Measurements from ENCODE around the gene PHF14. TPM values are rescaled to one million over a fixed set of nuclear protein-coding genes. Genes with fewer than 3 reads are reported as not detected.

PHF14 gene
- total RNA-seq, 1 donor from 2014 or later, result 23.1 TPM

DNA sequence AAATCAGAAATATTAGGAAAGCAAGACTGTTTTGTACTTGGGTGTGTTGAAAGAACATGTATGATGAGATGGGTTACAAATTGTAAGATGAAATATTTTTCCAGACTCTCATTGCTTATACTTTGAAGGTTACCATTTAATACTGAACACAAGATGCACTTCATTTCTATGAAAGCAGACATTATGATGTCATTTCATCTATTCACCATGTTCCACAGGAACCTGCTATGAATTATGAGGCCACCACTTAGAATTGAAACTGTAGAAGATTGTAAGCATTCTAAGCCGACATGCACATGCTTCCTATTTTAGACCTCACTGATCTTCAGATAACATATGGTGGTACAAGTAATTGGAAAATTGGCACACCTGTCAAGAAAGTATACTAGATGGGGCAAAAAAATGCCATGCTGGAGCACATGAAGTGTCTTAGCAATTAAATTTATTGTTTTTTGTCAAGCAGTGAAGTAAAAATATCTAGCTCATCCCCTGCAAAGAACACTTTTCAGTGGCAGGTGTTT lies 195.0 kb downstream of the PHF14 start:
- Mint-ChIP-seq H3K9me3 (ENCODE audit: low read depth) (no peaks in the 10 kb centered on the region), H3K27ac (ENCODE audit: unreplicated experiment) (no peak overlapping the region), H3K4me1 (ENCODE audit: low read depth) (no peaks in the 10 kb centered on the region), H3K36me3 (ENCODE audit: low read depth) (peaks cover 3% of the 10 kb centered on the region), H3K27me3 (ENCODE audit: low read depth) (no peaks in the 10 kb centered on the region), H3K4me3 (ENCODE audit: unreplicated experiment) (no peak overlapping the region)
- TF ChIP-seq CTCF (IDR thresholded peaks at IDR 0.05), result no peak
- DNase-seq (ENCODE audit: low spot score), result no peak

GRCh38 chr7:11170175-11170574 lies 196.5 kb downstream of the PHF14 start:
- Mint-ChIP-seq H3K27me3 (ENCODE audit: low read depth) (no peaks in the 10 kb centered on the region), H3K9me3 (ENCODE audit: low read depth) (no peaks in the 10 kb centered on the region), H3K27ac (ENCODE audit: unreplicated experiment) (no peak overlapping the region), H3K36me3 (ENCODE audit: low read depth) (peaks cover 3% of the 10 kb centered on the region), H3K4me1 (ENCODE audit: low read depth) (no peaks in the 10 kb centered on the region), H3K4me3 (ENCODE audit: unreplicated experiment) (no peak overlapping the region)
- no peak for DNase-seq (ENCODE audit: low spot score)
- no peak for TF ChIP-seq CTCF (IDR thresholded peaks at IDR 0.05)

DNA sequence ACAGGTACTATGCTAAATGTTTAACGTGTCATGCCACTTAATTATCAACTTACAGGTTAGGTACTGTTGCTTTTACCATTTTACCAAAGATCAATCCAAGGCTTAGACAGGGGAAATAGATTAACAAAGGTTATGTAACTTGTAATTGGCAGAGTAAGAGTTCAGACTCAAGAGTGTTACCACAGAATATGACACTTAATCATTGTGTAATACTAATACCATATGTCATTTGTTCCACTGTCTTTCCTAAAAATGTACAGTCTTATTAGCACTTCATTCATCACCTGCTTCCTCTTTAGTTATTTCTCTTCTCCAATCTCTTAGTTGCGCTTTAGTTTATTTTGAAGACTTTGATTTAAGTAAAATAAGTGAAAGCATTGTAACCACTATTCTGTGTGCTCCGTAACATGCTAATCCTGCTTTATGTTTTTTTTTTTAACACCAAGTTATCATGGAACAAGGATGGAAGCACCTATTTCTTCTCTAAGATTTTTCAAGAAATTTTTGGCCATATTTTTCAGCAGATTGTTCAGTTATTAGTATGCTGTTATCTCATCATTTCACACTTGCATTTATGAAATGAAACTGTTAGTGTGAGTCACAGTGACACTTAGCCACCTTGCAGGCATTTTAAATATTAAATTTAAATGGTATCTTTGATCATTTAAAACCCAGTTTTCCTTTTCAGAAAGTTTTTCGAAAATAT lies 197.3 kb downstream of the PHF14 start:
- DNase-seq (ENCODE audit: low spot score), result no peak
- Mint-ChIP-seq H3K27me3 (ENCODE audit: low read depth) (no peaks in the 10 kb centered on the region), H3K4me3 (ENCODE audit: unreplicated experiment) (no peak overlapping the region), H3K9me3 (ENCODE audit: low read depth) (no peaks in the 10 kb centered on the region), H3K4me1 (ENCODE audit: low read depth) (no peaks in the 10 kb centered on the region), H3K36me3 (ENCODE audit: low read depth) (peaks cover 3% of the 10 kb centered on the region), H3K27ac (ENCODE audit: unreplicated experiment) (no peak overlapping the region)
- TF ChIP-seq CTCF (IDR thresholded peaks at IDR 0.05), result no peak

GRCh38 chr7:11171569-11172192 lies 198.0 kb downstream of the PHF14 start:
- DNase-seq (ENCODE audit: low spot score), result no peak
- TF ChIP-seq CTCF (IDR thresholded peaks at IDR 0.05), result no peak
- no peaks in the 10 kb centered on the region for H3K27me3 Mint-ChIP-seq (ENCODE audit: low read depth)
- H3K4me3 Mint-ChIP-seq (ENCODE audit: unreplicated experiment), result no peak overlapping the region
- no peak overlapping the region for H3K27ac Mint-ChIP-seq (ENCODE audit: unreplicated experiment)
- H3K9me3 Mint-ChIP-seq (ENCODE audit: low read depth), result no peaks in the 10 kb centered on the region
- peaks cover 3% of the 10 kb centered on the region for H3K36me3 Mint-ChIP-seq (ENCODE audit: low read depth)
- no peaks in the 10 kb centered on the region for H3K4me1 Mint-ChIP-seq (ENCODE audit: low read depth)

DNA sequence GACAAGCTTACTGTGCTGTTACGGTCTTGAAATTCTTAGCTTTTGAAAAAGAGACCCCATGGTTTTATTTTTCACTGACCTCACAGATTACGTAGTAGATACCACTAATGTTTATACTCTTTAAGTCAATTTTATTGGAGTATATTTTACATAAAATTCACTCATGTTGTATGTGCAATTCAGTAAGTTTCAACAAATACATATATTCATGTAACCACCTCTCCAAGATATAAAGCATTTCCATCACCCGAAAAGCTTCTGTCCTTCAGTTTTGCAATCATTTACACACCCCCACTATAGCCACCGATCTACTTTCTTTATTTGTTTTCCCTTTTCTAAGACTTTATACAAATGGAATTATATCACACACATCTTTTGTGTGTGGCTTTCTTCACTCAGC lies 199.2 kb downstream of the PHF14 start:
- TF ChIP-seq CTCF (IDR thresholded peaks at IDR 0.05), result no peak
- peaks cover 9% of the 10 kb centered on the region for H3K4me1 Mint-ChIP-seq (ENCODE audit: low read depth)
- no peak for DNase-seq (ENCODE audit: low spot score)
- no peak overlapping the region for H3K27ac Mint-ChIP-seq (ENCODE audit: unreplicated experiment)
- H3K27me3 Mint-ChIP-seq (ENCODE audit: low read depth), result no peaks in the 10 kb centered on the region
- H3K4me3 Mint-ChIP-seq (ENCODE audit: unreplicated experiment), result no peak overlapping the region
- H3K9me3 Mint-ChIP-seq (ENCODE audit: low read depth), result no peaks in the 10 kb centered on the region
- peaks cover 3% of the 10 kb centered on the region for H3K36me3 Mint-ChIP-seq (ENCODE audit: low read depth)
